PC-9 (cell line): ENCODE measurements around the gene ZNFX1. TPM values are rescaled to one million over a fixed set of nuclear protein-coding genes. Genes with fewer than 3 reads are reported as not detected.

Experiments used
- BruUV-seq: library from RNA; stranded (reverse); fragments of 400-500 nt; replicated peaks from 2 replicates; lab custom pipeline; 2021; lab: Mats Ljungman, UMichigan
- CTCF ChIA-PET: fragments of 300-600 bp; sonication (Branson Sonifier 250); formaldehyde crosslinking; loops from one replicate; lab custom pipeline; 2022; ENCODE audit warnings: antibody characterized with exemption; lab: Charles Lee
- POLR2A ChIA-PET: fragments of 300-600 bp; sonication (Branson Sonifier 250); formaldehyde crosslinking; loops from one replicate; lab custom pipeline; 2022; ENCODE audit warnings: antibody characterized with exemption; ENCODE audit not compliant: unreplicated experiment; lab: Charles Lee
- DNase-seq, 2 experiments: peaks; one replicate each; pipeline versions ENCODE4 v3.0.0 to v3.0.0-alpha.2; 2015 to 2022; ENCODE audit warnings: mixed read lengths in 1 of 2
- H2AFZ ChIP-seq: fragments of 200-600 bp; sonication (generic); 2 replicates; pipeline ENCODE4 v1.8.1; 2017; ENCODE audit warnings: antibody characterized with exemption
- H3F3A ChIP-seq: fragments of 200-600 bp; sonication (generic); 2 replicates; pipeline ENCODE4 v1.8.1; 2017; ENCODE audit warnings: antibody characterized with exemption, mild to moderate bottlenecking, low read depth; ENCODE audit not compliant: insufficient read depth
- H3K27ac ChIP-seq: fragments of 200-600 bp; sonication (generic); 2 replicates; pipeline ENCODE4 v1.6.1; 2016; ENCODE audit warnings: mixed run types
- H3K27me3 ChIP-seq: fragments of 200-600 bp; sonication (generic); 2 replicates; pipeline ENCODE4 v1.6.1; 2016; ENCODE audit warnings: low read depth, mixed run types; ENCODE audit not compliant: insufficient read depth
- H3K36me3 ChIP-seq: fragments of 200-600 bp; sonication (generic); 2 replicates; pipeline ENCODE4 v1.6.1; 2016; ENCODE audit warnings: low read depth, mixed run types
- H3K4me1 ChIP-seq: fragments of 200-600 bp; sonication (generic); replicated peaks from 2 replicates; pipeline ENCODE4 v1.6.1; 2016; ENCODE audit warnings: mixed run types; ENCODE audit not compliant: insufficient read depth
- H3K4me2 ChIP-seq: fragments of 200-600 bp; sonication (generic); 2 replicates; pipeline ENCODE4 v1.6.1; 2017; ENCODE audit warnings: mixed run types
- H3K4me3 ChIP-seq: fragments of 200-600 bp; sonication (generic); 2 replicates; pipeline ENCODE4 v1.6.1; 2016; ENCODE audit warnings: mixed run types
- H3K79me2 ChIP-seq: fragments of 200-600 bp; sonication (generic); 2 replicates; pipeline ENCODE4 v1.6.1; 2017; ENCODE audit warnings: low read depth, mixed run types
- H3K9me2 ChIP-seq: fragments of 200-600 bp; sonication (generic); 2 replicates; pipeline ENCODE4 v1.8.1; 2017; ENCODE audit warnings: mild to moderate bottlenecking; ENCODE audit not compliant: insufficient read depth
- H3K9me3 ChIP-seq: fragments of 200-600 bp; sonication (generic); 2 replicates; pipeline ENCODE4 v1.8.1; 2016; ENCODE audit warnings: low read depth; ENCODE audit not compliant: insufficient read depth
- H4K20me1 ChIP-seq: fragments of 200-600 bp; sonication (generic); 2 replicates; pipeline ENCODE4 v1.8.1; 2017; ENCODE audit not compliant: insufficient read depth
- EZH2 ChIP-seq: fragments of 200-600 bp; sonication (generic); IDR thresholded peaks from 2 replicates; pipeline ENCODE4 v1.8.0; 2017; ENCODE audit warnings: antibody characterized with exemption, low read depth
- intact Hi-C: fragments of 100-400 bp; cut with micrococcal nuclease; formaldehyde crosslinking; loops from one replicate; pipeline ENCODE4 v1.10.0; 2022; ENCODE audit not compliant: unreplicated experiment
- total RNA-seq: library from RNA; stranded (reverse); gene quantifications from 2 replicates; pipeline ENCODE4 v1.2.3, GENCODE V29; 2021
- TF ChIP-seq, protein P1 (sequence below): fragments of 200-600 bp; sonication (generic); conservative IDR thresholded peaks from 2 replicates; pipeline ENCODE4 v1.6.1; 2017; ENCODE audit warnings: mixed run types, antibody characterized with exemption, mild to moderate bottlenecking, moderate library complexity

Gene ZNFX1
- total RNA-seq, 1 experiment from 2014 or later: 29.7 TPM

DNA sequence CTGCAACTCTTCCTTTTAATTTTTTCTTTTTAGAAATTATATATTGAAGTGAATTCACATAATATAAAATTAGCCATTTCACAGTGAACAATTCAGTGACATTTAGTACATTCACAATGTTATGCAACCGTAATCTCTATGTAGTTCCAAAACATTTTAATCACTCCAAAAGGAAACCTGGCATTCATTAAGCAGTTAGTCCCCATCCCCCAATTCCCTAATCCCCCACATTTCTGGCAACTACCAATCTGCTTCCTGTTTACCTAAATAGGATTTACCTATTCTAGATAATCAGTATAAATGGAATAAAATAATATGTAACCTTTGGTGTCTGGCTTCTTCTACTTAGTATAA, 67.1 kb downstream of the ZNFX1 start:
- Histone ChIP-seq H3K36me3 (no peaks in the 10 kb centered on the region), H3F3A (no peaks in the 10 kb centered on the region), H3K27ac (no peak overlapping the region), H3K4me1 (no peaks in the 10 kb centered on the region), H2AFZ (no peak overlapping the region), H3K27me3 (no peaks in the 10 kb centered on the region), H3K9me2 (no peaks in the 10 kb centered on the region), H3K79me2 (no peaks in the 10 kb centered on the region), H3K4me3 (no peak overlapping the region), H4K20me1 (no peaks in the 10 kb centered on the region), H3K9me3 (no peaks in the 10 kb centered on the region), H3K4me2 (no peak overlapping the region)
- ChIA-PET CTCF (interaction anchor here (0.6 kb wide), 1 partner anchor 797 kb away, joined by 3 read pairs; no protein-coding TSS in a partner anchor), POLR2A (no interaction called here)
- TF ChIP-seq, protein P1, sequence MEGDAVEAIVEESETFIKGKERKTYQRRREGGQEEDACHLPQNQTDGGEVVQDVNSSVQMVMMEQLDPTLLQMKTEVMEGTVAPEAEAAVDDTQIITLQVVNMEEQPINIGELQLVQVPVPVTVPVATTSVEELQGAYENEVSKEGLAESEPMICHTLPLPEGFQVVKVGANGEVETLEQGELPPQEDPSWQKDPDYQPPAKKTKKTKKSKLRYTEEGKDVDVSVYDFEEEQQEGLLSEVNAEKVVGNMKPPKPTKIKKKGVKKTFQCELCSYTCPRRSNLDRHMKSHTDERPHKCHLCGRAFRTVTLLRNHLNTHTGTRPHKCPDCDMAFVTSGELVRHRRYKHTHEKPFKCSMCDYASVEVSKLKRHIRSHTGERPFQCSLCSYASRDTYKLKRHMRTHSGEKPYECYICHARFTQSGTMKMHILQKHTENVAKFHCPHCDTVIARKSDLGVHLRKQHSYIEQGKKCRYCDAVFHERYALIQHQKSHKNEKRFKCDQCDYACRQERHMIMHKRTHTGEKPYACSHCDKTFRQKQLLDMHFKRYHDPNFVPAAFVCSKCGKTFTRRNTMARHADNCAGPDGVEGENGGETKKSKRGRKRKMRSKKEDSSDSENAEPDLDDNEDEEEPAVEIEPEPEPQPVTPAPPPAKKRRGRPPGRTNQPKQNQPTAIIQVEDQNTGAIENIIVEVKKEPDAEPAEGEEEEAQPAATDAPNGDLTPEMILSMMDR: no peak
- no peak for TF ChIP-seq EZH2
- intact Hi-C loops: no loop called here
- BruUV-seq: no TSS peak
- no peak for DNase-seq

DNA sequence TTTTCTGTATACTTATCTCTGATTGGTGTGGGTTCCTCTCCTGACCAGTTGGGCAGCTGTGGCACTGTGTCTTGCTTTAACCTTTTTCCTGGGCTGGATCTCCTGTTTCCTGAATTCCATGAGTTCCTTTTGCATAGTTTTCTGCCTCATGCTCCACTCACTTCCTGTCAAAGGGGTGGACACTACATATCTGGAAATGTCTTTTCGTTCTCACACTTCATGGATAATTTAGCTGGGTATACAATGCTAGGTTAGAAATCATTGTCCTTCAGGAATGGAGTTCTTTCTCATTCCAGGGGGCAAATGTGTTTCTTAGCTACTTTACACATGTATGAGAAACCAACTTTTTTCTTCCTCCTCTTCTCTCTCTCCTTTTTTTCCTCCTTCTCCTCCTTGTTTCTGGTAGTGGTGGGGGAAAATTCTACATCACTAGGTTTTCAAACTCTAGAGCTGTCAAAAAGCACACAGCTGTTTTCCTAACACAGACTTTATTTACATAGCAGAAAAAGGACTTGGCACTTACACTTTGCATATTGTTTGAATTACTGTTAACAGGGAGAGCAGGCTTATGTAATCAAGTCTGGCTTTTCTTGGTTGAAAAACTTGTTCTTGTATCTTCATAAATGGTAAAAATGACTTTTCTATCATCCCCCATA, 67.6 kb downstream of the ZNFX1 start:
- Histone ChIP-seq H3K27me3 (no peaks in the 10 kb centered on the region), H3K4me3 (no peak overlapping the region), H4K20me1 (no peaks in the 10 kb centered on the region), H2AFZ (no peak overlapping the region), H3K36me3 (no peaks in the 10 kb centered on the region), H3K4me2 (no peak overlapping the region), H3K4me1 (no peaks in the 10 kb centered on the region), H3K27ac (no peak overlapping the region), H3K79me2 (no peaks in the 10 kb centered on the region), H3F3A (no peaks in the 10 kb centered on the region), H3K9me2 (no peaks in the 10 kb centered on the region), H3K9me3 (no peaks in the 10 kb centered on the region)
- BruUV-seq: no TSS peak
- CTCF ChIA-PET: interaction anchor here (0.6 kb wide), 1 partner anchor 798 kb away, joined by 3 read pairs; no protein-coding TSS in a partner anchor
- no peak for DNase-seq
- POLR2A ChIA-PET: no interaction called here
- no peak for TF ChIP-seq EZH2
- TF ChIP-seq, protein P1: no peak
- intact Hi-C loops: no loop called here

DNA sequence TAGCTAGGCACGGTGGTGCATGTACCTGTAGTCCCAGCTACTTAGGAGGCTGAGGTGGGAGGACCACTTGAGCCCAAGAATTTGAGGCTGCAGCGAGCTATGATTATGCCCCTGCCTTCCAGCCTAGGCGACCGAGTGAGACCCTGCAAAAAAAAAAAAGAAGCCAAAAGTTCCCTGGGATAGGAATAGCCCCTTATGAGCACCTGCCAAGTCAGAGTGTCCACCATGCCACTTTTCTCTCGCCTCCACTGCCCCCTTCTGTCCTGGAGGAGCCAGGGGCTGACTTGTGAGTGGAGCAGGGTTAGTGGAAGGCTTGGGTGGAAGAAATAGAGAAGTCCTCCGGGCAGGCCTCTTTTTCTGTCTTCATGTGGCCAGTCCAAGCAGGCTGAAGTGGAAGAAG, 70.8 kb downstream of the ZNFX1 start:
- Histone ChIP-seq H3K36me3 (no peaks in the 10 kb centered on the region), H3K27ac (no peak overlapping the region), H3F3A (no peaks in the 10 kb centered on the region), H3K4me2 (no peak overlapping the region), H3K27me3 (no peaks in the 10 kb centered on the region), H3K9me2 (no peaks in the 10 kb centered on the region), H4K20me1 (no peaks in the 10 kb centered on the region), H3K79me2 (no peaks in the 10 kb centered on the region), H2AFZ (no peak overlapping the region), H3K4me1 (no peaks in the 10 kb centered on the region), H3K4me3 (no peak overlapping the region), H3K9me3 (no peaks in the 10 kb centered on the region)
- DNase-seq: no peak
- no TSS peak for BruUV-seq
- ChIA-PET POLR2A (no interaction called here), CTCF (interaction anchor here (0.8 kb wide), 1 partner anchor 27 kb away, joined by 3 read pairs; no protein-coding TSS in a partner anchor)
- intact Hi-C loops: no loop called here
- TF ChIP-seq, protein P1: peak; percentile 38; the same call in 1 of the 2 replicates
- TF ChIP-seq EZH2: no peak
